ENCODE results near the gene TUSC7.

The TUSC7 gene

GRCh38 chr3:116709479-116709878 is at the start of gene TUSC7:
TSS of gene TUSC7 (plus strand) at chr3:116709779.
- DNase-seq, result no peak

GRCh38 chr3:116661196-116661595 is 48.4 kb upstream of the TUSC7 start:
- DNase-seq, result no peak

DNA sequence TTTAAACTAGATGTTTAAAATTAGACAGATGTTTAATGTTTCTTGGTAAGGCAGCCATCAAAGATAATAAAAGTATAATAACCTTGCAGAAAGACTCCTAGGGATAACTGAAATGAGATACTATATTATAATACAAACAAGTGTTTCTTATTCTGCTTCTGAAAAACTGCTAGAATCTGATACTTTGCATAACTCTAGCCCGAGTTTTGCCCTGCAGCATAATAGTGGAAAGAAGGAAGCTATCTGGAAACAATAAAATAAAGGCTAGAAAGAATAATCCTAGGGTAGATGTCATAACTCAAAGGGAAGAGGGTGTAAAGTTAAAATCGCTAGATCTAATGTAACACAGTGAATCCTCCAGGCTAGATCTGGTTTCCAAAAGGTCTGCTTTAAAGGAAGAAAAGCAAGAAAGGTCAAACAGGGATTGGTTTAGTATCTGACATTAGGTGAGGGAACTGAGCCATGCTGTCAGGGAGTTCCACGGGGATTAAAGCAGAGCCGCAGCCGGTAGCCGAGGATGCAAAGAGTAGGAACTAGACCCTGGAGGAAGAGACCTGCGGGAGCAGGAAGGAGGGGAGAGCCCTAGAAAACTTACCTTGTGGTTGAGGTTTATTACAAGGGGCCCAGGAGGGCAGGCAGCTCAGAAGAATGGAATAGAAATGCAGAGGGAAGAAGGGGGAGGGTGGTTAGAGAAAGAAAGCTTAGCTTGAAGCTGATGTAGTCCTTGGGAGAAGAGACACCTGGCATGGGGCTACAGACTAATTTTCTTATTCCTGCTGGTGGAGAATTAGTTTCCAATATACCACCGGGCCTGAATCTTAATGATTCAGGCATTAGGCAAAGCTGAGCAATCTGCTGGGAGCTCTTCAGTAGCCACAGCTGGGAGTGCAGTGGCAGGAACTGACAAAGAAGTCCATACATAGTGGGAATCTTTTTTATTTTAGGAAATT is 46.1 kb upstream of the TUSC7 start:
- peak; percentile 22 for DNase-seq

DNA sequence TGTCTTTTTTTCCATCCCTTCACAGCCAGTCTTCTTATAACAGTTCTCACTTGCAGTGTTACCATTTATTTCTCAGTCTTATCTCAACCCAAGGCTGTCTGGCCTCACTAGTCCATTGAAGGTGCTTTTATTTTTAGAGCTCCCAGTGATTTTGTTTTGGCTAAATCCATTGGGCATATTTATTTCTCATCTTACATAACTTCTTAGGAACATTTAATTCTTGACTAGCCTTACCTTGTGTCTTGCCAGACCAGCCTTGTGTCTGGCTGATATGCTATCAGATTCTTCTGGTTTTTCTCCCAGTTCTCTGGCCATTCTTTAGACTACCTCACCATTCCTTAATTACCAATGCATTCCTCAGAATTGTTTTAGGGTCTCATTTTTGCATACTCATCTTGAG is 42.3 kb upstream of the TUSC7 start:
- DNase-seq, result no peak

- DNase-seq, result no peak
These were observed 41.8 kb upstream of the TUSC7 start for GRCh38 chr3:116667791-116668190.

- no peak for DNase-seq
These were observed 40.0 kb upstream of the TUSC7 start for GRCh38 chr3:116669576-116669975.

DNA sequence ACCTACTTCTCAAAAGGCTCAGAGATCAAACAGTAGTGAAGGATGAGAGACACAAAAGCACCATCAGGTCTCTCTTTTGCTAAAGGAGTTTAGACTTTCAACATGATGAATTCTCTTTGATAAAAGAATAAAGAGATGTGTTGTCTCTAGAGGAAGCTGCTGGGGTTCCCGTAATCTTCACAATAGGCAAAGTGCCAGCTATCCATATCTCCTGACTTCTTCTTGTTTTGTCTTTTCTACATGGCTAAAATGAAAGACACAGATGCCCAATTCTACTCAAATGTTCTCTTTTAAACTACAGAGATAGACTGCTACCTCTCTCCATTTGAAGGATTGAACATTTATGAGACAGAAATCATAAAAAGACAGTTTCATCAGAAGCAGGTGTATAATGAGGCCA is 38.4 kb upstream of the TUSC7 start:
- DNase-seq, result no peak

GRCh38 chr3:116678853-116679252 is 30.7 kb upstream of the TUSC7 start:
- DNase-seq, result no peak

GRCh38 chr3:116691041-116691440 is 18.5 kb upstream of the TUSC7 start:
- no peak for DNase-seq

GRCh38 chr3:116701070-116701469 is 8.5 kb upstream of the TUSC7 start:
- DNase-seq, result no peak

DNA sequence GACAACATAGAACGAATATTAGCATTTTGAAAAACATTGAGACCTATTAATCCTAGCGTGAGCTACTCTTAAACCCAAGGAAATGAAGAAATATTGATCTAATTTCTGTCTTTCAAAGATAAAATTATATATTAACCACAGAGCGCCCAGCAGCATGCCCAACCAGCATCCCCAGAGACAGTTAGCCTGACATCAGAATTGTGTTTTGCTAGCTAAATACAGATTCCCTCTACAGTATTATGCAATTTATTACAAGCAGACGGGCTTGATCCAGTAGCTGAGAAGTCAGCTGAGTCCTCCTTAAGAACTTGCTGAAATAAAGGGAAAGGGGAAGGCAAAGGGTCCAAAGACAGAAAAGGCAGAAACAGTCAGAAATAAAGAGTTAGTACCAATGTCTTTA is 7.2 kb upstream of the TUSC7 start:
- no peak for DNase-seq

GRCh38 chr3:116707531-116707930 is 2.0 kb upstream of the TUSC7 start:
- DNase-seq, result no peak

DNA sequence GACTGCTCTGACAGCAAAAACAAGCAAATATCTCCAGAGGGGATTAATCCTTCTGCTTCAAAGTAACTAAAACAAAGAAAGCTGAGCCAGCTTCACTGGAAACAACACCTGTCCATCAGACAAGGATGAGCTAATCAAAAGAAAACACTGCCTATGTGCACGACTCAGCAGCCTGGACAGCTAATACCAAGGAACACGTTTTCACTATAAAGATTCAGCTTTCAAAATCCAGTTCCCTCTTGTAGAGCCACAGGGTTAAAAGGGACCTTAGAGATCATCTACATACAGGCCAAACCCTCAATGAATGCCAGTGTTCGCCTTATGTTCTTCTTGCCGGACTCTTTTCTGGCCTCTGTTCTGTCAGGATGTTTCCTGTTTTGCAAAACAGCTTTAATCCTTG is 6.9 kb downstream of the TUSC7 start:
- no peak for DNase-seq

DNA sequence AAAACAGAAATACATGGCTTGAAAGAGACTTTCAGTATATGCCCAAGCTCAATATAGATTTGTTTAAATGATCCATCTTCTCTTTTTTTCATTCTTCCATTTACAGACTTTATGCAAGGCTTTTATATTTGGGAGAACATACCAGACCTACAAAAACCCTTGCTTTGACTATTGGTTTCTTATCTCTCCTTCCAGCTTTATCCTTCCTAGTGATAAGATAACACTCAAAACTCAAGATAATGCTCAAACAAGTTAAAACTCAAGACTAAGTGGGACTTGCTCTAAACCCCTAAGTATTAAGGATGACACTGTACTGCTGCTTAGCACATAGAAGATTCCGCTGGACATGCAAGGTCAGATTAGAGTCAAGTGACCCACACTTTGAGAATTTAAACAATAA is 8.0 kb downstream of the TUSC7 start:
- no peak for DNase-seq

DNA sequence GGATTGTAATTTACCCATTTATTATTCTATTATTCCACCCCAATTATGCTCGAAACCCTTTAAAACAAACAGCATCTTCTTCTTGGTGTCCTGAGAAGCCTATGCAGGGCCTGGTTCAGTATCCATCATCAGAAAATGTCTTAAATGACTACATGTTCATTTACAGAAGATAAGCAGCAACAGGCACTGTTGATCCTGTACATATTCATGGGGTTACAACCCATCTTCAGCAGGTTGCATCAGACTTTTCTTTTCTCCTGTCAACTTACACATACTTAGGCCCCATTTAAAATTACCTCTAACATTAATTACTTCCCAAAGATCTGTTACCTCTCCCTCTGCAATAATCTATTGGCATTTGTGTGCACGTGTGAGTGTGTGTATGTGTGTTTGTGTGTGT is 18.9 kb downstream of the TUSC7 start:
- no peak for DNase-seq

DNA sequence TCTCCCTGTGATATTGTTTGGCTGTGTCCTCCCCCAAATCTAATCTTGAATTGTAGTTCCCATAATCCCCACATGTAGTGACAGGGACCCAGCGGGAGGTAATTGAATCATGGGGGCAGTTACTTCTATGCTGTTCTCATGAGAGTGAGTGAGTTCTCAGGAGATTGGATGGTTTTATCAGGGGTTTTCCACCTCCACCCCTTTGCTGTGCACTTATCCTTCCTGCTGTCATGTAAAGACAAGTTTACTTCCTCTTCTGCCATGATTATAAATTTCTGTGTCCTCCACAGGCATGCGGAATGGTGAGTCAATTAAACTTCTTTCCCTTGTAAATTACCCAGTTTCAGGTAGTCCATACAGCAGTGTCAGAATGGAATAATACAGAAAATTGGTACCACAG is 24.7 kb downstream of the TUSC7 start:
- no peak for DNase-seq

- no peak for DNase-seq
These were observed 30.1 kb downstream of the TUSC7 start for GRCh38 chr3:116739678-116740077.

DNA sequence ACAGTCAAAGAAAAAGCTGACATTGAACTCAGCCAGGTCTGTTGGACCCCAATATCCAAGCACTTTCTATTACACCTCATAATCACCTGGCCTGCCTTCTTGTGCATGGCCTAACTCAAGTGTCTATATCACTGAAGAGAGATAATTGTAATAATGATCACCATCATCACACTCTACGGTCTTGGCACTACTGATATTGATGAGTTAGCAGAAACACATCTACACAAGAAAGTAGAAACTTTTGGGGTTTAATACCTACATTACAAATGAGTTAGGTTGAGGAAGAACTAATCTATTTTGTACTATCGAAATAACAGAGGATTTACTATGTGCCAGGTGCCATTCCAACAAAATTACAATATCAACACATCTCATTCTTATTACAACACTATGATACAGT is 30.7 kb downstream of the TUSC7 start:
- DNase-seq, result no peak

DNA sequence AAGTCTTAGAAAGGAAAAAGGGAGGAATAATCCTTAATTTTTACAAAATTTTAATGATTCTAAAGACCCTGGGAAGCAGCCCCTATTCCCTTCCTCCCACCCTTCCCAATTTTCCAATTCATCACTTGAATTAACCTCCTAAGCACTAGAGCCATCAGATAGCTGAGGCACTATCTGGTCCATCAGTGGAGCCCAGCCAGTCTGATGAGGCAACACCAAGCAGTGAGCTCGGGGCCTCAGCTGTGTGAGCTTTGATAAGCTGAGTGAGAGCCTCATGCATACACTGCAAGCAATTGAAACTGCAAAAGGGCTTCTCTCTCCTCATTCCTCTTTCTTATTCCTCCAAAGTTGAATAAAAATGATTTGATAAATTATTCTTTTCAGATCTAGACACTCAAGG is 31.9 kb downstream of the TUSC7 start:
- no peak for DNase-seq

- DNase-seq, result no peak
These were observed 33.5 kb downstream of the TUSC7 start for GRCh38 chr3:116743062-116743461.

DNA sequence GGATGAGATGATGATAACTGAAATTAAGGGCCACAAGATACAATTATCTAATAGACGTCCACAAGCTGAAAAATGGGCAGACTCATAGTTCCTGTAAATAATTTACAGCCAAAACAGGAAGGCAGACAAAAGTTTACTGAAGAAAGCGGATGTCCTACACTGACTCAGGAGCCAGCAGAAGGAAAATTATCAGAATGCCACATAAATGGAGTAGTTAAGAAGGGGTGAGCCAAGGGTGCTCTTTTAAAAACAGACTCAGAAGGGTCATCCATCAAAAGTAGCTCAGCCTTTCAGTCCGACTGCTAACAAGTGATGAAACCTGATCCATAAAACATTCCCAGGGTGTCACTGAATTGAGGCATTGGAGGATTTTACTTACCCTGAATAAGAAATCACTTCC is 39.8 kb downstream of the TUSC7 start:
- no peak for DNase-seq

DNA sequence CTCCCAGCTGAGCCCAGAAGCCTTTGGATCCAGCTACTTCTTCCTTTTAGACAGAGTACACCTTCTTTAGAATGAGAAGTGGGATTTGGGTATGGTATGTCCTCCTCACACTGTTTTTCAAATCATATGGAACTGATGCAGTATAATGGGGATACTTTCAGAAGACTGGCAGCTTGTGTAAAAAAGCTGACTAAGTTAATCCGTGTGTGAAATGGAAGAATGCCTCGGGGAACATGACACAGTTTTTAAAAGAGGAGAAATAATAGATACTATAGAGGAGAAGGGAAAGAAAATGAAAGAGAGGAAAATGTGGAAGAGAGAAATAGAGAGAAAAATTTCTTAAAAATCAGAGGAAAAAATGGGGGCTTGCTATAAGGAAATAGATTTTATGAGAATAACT is 47.7 kb downstream of the TUSC7 start:
- DNase-seq, result no peak

- no peak for DNase-seq
These were observed 49.7 kb downstream of the TUSC7 start for GRCh38 chr3:116759316-116759715.

Data from NCI-H526 treated with DMSO at 0.1 percent for 48 hours (cell line).